IPS-NIHi7 (cell line): Measurements from ENCODE around the gene KLHL21.

Experiments
- DNase-seq: peaks from one replicate; pipeline ENCODE4 v3.0.0; 2012; ENCODE audit warnings: mixed read lengths; ENCODE audit errors: extremely low spot score

Gene KLHL21

DNA sequence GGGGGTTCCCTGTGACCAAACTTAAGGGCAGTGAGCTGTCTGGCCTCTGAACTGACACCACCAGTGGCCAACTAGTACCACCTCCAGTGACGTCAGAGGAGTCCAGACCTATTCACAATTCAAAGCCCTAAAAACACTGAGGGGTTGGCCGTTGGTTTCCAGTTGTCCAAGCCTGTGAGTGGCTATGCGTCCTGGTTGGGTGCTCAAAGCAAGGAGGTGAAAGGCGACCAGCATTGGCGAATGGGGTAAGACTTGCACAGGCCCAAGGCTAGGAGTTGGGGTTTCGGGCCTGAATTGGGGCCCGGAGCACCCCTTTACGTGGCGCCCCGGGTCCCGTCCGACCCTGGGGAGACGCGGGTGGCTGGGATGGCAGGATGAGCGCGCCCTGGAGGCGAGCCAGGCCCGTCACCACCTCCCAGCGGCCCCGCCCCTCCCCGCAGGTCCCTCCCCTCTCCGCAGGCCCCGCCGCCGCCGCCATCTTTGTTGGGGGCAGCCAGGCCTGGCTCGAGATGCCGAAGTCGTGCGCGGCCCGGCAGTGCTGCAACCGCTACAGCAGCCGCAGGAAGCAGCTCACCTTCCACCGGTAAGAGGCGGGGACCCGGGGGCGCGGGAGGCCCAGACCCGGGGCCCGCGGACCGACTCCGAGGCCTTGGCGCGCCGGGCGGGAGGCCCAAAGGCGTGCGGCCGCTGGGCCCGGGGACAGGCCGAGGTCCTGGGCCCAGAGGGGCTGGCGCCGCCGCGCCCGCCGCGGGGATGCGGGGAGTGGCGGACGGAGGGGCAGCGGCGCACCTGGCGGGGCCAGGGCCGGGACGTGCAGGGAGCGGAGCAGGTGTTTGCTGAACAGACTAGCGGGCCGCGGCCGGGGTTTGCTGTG, 22.3 kb upstream of the KLHL21 start, which contains the start of gene THAP3:
TSS of gene THAP3 (plus strand) at position 159 of the 874 bp plus-strand sequence. CDS start at position 510, 351 bp downstream.
- DNase-seq: peak; percentile 95

DNA sequence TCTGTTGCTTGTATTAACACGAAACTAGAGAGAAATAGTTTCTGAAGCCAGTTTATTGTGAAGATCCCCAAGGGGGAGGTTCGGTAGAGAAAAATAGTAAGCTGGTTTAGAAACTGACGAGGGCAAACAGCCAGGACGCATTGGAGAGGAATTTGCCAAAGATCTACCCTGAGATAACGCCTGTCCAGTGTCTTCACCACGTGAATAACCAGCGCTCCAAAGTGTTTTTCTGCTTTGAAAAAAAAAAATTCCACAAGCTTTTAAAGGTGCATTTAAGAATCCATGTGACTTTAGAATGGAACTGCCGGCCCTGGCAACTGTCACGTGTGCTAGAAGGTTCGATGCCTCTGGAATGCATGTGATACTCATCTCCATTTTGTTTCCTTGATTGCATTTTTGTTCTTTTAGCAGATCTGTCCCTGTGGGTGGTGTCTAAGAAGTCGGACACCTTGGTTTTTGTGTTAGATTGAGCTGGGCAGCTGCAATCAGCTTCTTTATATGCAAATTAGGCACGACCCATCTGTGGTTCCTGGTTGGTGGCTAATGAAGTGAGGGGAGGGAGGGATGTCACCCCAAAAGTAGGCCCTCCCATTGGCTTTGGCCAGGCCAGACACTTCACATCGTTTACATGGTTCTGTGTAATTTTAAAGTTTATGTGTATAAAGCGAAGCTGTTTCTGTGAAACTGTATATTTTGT, 20.7 kb upstream of the KLHL21 start:
- no peak for DNase-seq

DNA sequence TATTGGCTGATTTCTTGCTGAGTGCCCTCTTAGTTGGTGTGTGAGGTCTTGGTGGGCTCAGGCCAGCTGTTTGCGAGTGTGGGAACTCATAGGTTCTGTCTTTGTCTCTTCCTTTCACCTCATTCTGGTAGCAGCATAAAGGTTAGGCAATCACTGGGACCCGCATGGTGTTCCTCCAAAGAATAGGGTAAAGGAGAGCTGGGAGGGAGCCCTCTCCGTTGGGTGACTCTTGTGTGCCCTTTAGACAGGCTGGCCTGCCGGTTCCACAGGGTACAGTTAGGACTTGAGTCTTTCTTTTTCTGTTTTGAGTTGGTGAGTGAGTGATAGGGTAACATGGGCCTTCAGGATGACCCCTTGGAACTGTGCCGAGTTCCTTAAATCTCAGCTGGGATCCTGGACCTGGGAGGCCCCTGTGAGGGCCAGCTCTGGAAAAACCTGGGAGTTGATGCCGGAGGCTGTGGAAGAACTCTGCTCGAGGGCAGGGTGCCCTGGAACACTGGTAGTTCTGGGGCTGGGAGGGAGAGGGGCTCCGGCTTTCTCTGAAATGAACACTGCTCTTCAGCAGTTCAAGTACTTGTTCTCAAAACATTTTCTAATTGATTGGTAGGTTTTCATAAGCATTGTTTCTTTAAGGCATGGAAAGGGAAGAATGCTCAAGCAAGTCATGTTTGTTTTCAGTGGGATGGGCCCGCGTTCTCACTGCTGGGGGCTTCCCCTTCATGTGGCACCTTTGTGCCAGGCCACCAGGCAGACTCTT, 19.9 kb upstream of the KLHL21 start:
- no peak for DNase-seq

DNA sequence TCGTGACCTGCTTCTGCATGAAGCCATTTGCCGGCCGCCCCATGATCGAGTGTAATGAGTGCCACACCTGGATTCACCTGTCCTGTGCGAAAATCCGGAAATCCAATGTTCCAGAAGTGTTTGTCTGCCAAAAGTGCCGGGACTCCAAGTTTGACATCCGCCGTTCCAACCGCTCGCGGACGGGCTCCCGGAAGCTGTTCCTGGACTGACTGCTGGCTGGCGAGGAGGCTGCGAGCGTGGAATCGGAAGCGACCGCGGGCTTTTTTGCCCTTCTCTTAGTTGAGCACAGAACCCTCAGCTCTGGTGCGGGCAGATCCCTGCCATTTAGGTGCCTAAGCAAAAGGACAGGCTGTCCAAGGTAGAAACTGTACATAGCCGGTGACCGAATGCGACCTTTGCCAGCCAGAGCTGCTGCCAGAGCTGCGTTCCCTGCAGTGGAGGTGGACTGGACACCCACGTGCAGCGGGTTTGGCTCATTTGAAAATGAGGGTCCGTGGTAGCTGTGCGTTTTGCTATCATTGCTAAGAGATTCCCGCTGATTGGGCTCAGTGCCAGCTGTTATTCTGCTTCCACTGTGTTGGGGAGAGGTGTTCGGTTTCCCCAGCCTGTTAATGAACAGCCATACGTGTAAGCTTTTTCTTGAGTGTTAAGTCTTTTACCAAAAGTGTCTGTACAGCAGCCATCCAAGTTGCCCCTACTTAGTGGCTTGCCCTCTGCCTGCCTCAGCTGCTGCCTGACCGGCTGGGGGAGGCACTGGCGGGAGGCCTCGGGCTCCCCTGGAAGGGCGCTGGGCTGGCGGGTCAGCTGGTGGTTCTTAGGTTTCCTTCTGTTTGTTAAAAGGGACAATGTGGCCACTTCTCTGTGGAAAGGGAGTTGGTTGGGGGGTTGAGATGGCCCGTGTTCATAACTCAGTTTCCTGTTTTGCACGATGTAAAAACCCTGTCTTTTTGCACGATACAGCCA, 19.0 kb upstream of the KLHL21 start:
- no peak for DNase-seq

DNA sequence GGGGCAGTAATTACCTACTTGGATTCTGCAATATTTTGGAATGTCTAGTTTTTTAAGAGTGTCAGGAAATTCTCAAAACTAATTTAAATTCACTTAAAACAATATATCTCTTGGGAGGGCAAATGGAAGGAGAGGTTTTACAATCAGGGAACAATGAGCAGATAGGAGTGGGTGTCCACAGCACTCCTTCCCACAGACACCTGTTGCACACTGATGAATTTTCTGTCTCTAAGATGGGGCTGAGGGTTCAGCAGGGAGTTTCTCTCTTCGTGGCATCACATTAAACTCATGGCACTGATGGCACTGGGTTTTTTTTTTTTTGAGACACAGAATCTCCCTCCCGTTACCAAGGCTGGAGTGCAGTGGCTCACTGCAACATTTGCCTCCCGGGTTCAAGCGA, 16.4 kb upstream of the KLHL21 start:
- DNase-seq: no peak

DNA sequence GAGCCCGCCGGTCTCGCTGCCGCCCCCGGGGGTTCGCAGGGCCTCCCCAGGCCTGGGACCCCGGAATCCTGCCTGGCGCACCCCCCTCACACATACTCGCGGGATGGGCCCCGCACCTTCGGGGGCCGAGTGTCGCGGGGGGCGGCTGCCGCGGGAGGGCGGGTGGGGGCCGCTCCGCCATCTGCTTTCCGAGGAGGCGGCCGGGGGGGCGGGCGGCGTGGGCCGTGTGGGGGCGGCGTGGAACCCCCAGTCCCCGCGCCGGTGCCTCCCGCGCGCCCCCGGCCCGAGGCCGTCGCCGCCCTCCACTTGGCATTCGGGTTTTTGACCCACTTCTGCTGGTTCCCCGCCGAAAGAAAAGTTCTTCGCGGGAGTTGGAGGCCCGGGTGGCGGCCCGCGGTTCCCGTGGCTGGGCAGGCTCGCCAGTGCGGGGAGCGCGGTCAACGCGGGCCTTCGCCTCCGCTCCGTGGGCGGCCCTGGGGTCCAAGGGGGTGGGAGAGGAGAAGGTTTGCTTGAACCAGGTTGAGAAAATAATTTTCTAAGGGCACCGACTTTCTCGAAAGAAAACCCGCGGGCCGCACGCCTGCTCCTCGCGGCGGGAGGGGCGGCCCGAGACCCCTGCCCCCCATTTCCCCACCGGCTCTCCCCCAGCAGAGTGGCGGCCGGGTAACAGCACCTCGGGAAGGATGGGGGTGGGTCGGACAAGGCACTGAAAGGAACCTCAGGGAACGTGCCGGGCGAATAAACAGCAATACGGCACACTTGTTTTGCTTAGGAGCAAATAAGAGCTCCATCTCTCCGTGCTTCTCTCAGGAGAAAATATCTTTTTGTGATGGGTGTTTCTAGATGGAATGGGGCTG, 12.5 kb upstream of the KLHL21 start:
- DNase-seq: no peak

DNA sequence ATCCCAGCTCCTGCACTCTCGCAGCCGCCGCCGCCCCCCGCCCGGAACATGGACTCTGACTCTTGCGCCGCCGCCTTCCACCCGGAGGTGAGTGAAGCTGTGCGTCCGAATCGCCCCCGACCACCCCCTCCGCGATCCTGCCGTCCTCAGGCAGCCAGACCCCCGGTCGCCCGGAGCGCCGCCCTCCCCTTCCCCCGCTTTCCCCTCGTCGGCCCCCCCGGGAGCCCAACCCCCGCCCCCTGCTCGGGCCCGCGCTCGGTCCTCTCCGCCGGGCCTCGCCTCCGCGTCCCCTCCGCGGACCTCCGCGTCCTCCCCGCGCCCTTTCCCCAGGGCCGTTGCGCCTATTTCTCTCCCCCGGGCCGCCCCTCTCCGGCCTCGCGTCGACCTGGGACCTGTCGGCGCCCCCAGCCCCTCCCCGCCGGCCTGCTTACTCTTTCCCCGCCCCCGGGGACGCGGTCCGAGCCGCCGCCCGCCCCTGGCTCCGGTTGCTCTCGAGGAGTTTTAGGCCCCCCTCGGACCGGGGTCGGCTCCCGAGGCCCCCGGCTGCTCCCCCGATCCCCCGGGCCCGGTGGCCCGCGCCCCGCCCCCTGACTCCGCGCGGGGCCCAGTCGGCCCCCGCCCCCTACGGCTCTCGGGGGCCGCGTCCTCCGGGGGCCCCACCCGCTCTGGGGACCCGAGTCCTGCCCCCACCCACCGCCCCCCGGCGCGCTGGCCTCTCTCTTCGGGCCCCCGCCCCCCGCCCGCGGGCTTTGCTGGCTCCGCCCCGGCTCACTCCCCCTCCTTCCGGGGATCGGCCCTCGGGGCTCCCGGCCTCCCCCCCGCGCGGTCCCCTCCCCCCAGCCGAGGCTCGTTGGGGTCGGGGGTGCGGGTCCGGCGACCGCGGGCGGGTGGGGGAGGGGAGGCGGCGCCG, 11.6 kb upstream of the KLHL21 start:
- peak; percentile 76 for DNase-seq

DNA sequence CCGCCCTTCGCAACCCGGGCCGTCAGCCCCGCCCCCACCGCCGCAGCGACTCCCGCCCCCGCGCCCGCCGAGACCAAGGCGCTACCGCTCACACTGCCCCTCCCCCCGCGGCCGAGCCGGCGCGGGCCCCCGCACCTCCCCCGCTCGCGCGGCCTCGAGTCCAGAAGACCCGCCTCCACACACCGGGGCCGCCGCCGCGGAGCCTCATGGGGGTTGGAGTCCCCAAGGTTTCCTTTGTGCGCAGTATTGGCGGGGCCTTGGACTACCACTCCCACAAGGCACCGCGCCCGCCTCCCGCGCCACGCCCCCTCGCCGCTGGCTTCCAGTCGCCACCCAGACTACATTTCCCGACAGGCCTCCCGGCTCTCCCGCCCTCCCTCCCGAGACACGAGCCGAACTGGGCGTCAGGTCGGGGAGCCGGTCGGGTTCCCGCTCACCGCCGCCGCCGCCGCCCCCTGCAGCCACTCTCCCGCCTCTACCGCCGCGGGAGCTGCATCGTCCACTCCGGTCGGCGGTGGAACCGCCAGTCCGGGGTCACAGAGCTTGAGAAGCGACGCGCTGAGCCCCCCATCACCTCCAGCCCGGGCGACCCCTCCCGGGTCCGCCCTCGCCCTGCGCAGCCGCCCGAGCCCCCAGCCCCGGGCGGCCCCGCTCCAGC, 10.8 kb upstream of the KLHL21 start, which contains the start of gene PHF13:
TSS of gene PHF13 (plus strand) at position 371 of the 658 bp plus-strand sequence. CDS start 336 bp downstream, outside the sequence.
- DNase-seq: peak; percentile 98

DNA sequence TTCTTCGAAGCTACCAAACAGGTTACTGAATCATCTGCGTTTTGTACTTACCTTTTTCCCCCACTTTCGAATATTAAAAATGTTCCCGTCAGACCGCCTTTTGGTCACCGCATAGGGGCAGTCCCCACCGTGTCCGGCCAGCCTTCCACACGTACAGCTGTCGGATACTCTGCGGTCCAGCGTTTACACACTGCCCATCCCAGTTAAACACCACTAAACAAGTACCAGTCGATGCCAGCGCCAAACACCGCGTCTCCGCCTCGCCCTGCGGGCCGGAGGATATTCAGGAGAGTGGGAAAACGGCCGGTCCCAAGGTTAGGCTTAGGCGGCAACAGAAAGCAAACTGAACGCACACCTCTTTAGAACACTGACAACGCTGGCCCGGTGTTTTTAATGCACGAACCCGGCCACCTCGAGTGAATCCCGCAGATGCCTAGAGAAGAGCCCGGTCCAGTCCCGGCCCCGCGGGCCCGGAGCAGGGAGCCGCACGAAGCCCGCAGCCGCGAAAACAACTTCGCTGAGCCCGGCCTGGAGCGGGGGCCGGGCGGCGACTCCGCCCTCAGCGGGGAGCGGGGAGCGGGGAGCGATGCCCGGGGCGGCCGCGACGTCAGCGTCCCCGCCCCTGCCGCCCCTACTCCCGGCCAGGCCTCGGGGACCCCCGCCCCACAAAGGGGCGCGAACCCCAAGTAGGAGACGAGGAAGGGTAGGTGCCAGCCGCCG, 10.1 kb upstream of the KLHL21 start:
- DNase-seq: no peak

DNA sequence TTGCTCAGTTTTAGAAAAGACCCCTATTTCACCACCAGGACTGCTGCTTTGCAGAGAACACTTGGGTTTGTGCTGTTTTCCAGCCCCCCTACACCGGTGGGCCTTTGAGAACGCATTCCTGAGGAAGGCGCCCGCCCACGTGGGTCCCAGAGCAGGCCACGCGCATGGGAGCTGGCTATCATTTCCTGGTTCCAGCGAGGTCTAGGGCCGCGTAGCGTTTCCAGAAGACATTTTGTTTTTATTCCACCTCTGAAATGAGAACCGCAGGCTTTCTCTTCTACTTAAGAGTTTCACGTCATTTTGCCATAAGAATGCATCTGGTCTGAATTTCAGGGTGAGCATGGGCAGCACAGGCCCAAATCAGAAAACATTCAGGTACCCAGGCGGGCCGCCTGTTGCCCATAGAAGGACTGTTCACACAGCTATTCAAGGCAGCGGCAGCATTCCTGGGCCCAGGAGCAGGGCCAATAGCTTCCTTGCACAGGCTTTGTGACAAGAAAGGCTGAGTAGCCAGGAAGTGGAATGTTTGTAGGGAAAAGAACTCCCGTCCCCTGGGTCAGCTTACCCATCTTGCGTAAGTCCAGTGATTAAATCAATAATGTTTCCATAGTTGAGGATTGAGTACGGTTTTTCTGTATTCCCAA, 1.4 kb upstream of the KLHL21 start:
- peak; percentile 69 for DNase-seq

DNA sequence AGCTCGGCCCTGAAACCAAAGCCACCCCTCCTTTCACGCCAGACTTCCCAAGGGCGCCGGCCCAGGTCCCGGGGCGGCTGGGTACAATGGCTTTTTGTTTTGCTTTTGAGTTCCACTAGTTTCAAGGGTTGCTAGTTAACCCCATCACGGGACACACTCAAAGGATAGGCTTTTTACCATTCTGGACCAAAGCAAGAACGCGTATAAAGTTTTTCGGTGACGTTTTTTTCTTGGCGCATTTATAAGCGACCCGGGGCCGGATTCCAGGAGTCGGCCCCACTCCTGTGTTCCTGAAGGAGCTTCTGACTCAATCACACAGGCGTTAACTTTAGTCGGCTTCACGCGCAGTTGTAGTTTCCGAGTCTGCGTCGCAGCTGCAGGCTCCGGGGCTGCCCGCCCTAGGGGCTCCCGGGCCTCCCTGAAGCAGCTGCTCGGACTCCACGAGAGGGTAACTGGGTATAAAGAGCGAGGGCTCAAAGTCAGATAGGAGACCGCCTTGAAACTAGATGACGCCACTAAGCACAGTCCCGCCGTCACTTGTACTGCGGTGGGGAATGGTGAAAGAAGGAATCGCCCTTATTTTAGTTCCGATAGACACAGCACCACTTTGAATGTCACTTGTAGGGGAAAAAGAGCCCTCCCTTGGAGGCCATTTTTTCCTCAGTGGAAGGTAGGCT, 707 bp upstream of the KLHL21 start:
- DNase-seq: no peak

DNA sequence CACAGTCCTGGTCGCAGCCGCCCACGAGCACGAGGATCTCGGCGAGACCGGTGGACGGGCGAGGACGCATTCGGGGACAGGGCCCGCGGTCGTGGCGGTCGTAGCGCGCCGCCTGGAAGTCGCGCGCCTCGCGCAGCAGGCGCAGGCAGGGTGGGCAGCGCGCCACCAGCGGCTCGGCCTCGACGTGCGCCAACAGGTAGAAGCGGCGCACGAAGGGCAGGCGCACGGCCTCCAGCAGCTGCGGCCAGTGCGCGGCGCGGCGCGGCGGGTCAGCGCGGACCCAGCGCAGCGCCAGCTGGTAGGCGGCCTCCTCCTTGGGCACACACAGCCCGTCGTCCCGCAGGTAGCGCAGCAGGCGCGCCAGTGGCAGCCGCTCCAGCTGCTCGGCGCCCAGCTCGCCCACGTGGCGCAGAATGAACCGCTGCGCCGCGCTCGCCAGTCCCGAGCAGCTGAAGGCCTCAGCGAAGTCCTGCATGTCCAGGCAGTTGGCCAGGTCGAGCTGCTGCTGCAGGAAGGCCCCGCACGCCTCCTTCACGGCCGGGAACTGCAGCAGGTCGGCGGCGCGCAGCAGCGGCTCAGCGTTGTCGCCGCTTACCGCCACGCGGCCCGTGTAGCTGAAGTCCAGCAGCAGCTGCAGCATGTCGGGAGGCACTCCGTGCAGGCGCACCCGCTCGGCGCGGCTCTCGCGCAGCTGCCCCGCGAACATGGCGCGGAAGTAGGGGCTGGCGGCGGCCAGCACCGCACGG, 573 bp downstream of the KLHL21 start:
- no peak for DNase-seq

DNA sequence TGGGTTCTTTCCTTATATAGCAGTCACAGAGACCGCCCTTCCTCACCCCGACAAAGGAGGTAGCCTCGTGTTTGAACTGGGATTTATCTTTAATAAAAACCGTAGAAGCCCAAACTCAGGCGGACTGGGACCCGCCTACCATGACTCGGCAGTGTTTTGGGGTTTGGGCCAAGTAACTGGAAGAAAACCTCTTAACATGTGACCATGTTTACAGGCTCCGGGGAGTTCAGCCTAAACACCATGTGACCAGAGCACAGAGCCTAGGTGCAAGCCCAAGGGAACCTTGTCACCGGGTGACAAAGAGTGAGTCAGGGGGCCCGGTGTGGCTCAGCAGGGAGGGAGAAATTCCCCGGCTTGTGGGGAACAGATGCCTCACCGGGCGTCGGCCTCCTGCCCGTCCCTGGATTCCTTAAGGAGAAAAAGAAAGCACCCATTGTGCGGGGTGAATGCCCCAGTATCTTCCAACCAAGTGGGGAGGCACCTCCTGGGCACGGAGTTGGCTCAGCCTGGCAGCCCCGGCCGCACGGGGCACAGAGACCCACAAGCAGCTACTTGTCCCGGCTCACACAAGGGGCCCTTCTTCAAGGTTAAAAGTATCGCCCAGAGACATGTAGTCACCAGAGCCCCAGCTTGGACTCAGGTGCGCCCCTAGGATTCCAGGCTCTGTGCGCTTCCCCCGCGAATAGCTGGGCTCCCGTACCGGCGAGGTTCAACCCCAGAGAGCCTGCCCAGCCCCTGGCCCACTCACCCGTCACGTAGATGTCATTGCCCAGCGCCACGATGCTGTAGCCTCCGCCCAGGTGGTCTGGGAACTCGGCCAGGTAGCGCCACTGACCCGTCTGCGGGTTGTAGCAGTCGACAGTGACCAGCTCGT, 1.4 kb downstream of the KLHL21 start:
- DNase-seq: peak; percentile 52

DNA sequence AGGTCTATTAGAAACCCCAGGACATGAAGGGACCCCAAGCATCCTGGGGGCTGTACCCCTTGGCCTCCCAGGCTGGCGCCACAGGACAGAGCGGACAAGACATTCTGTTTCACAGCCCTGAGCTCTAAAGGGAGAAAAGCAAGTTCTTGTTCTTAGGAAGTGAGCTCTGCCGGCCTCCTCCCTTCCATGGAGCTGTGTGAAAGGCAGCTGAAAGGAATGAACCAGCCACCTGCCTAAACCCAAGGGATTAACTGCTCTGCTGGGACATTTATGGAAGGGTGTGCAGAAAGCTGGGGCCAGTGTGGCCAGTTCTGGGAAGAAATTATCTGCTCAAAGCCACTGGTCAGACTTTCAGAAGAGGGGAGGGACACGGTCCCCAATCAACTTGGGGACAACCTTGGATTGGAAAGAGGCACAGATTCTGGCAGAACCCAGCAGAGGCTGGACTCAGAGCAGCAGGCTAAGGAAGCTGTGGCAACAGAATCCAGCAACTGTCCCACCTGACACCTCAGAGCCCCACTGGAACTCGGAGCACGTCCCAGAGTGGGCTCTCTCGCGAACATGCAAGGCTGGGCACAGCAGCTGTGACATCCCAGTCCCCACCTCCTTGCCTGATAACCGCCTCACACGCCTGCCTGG, 2.1 kb downstream of the KLHL21 start:
- no peak for DNase-seq
